ENCODE data around the gene STKLD1. TPM values are rescaled to one million over a fixed set of nuclear protein-coding genes. Genes with fewer than 3 reads are reported as not detected.

The STKLD1 gene
- total RNA-seq, 1 donor from 2014 or later = not detected

GRCh38 chr9:133335924-133336811 lies 40.0 kb upstream of the STKLD1 start, which contains the start of gene SURF6:
Gene SURF6, minus strand, starts transcription at chr9:133336188. Its CDS starts 56 bp downstream, at chr9:133336132.
- Histone ChIP-seq H3K4me1 (peaks cover 11 to 19% of the 10 kb centered on the region in 2 donors), H3K27me3 (no peaks in the 10 kb centered on the region), H3K9me3 (no peaks in the 10 kb centered on the region), H3K36me3 (peaks cover 38 to 56% of the 10 kb centered on the region in 2 donors), H3K27ac (peak within 1 kb of the TSS; percentile 50 to 57), H3K4me3 (peak within 1 kb of the TSS; percentile 80 to 91)
- intact Hi-C loops (cut with DNase I) = loop anchor here (1.0 to 5.0 kb wide), 5 partner anchors 12 to 689 kb away; partner anchors contain the start of genes BRD3OS, GTF3C5, MED22 and RPL7A
- peak; percentile 46 to 93 for DNase-seq (ENCODE audit: low spot score in 2 of 2)
- TF ChIP-seq, protein P1, sequence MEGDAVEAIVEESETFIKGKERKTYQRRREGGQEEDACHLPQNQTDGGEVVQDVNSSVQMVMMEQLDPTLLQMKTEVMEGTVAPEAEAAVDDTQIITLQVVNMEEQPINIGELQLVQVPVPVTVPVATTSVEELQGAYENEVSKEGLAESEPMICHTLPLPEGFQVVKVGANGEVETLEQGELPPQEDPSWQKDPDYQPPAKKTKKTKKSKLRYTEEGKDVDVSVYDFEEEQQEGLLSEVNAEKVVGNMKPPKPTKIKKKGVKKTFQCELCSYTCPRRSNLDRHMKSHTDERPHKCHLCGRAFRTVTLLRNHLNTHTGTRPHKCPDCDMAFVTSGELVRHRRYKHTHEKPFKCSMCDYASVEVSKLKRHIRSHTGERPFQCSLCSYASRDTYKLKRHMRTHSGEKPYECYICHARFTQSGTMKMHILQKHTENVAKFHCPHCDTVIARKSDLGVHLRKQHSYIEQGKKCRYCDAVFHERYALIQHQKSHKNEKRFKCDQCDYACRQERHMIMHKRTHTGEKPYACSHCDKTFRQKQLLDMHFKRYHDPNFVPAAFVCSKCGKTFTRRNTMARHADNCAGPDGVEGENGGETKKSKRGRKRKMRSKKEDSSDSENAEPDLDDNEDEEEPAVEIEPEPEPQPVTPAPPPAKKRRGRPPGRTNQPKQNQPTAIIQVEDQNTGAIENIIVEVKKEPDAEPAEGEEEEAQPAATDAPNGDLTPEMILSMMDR (IDR thresholded peaks at IDR 0.05) = no peak

DNA sequence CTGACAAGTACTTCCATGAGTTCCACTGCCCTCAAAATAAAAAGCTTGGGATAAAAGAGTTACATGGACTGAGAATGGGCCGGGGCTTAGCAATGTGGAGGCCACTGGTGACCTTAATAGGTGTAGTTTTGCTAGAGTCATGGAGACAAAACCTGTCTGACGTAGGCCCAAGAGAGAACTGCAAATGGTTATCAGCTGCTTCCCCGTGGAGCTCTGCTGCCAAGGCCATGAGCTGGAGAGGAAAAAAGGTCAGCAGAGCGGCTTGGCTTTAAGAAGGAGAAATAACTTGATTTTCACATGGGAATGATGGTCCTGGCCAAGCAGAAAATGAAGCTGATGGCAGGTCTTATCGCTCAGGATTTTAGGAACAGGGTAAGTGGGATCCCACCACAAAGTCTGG lies 36.5 kb upstream of the STKLD1 start:
- peaks cover 38 to 58% of the 10 kb centered on the region in 2 donors for H3K36me3 ChIP-seq
- no peak overlapping the region for H3K27ac ChIP-seq
- no peak overlapping the region for H3K4me3 ChIP-seq
- peaks cover 11 to 15% of the 10 kb centered on the region in 2 donors for H3K4me1 ChIP-seq
- TF ChIP-seq, protein P1 (IDR thresholded peaks at IDR 0.05) = no peak
- intact Hi-C loops (cut with DNase I) = loop anchor here (5.0 to 10.0 kb wide), 2 partner anchors 307 to 985 kb away; partner anchors contain the start of genes GTF3C5 and SETX
- no peaks in the 10 kb centered on the region for H3K27me3 ChIP-seq
- DNase-seq (ENCODE audit: low spot score in 2 of 2) = no peak
- no peaks in the 10 kb centered on the region for H3K9me3 ChIP-seq

- peak overlapping the region in 1 of 2 donors; percentile 9 for H3K27ac ChIP-seq
- intact Hi-C loops (cut with DNase I) = loop anchor here (10.0 kb wide), 1 partner anchor 985 kb away; the partner anchor contains the start of gene SETX
These were observed 35.9 kb upstream of the STKLD1 start for GRCh38 chr9:133340256-133340655.

DNA sequence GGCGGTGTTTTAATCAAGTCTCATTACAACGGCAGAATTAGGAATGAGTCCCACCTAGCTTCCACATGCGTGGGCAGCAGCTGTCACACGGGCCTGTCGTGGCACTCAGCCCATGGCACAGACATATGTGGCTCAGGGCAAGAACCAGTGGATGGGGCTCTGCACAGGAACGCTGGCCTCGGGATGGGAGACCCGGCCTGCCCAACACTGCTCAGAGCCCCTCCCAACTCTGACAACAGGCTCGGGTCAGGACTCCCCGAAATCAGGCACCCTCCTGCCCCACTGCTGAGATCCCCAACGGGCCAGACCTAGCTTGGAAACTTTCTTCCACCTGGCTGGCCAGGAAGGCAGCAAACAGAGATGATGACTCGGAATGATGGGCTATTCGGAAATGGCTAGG lies 35.2 kb upstream of the STKLD1 start:
- Histone ChIP-seq H3K4me1 (peaks cover 4 to 7% of the 10 kb centered on the region in 2 donors), H3K4me3 (peak overlapping the region in 1 of 2 donors; percentile 8), H3K27ac (peak overlapping the region in 1 of 2 donors; percentile 9), H3K9me3 (no peaks in the 10 kb centered on the region), H3K36me3 (peaks cover 40 to 66% of the 10 kb centered on the region in 2 donors), H3K27me3 (no peaks in the 10 kb centered on the region)
- no peak for DNase-seq (ENCODE audit: low spot score in 2 of 2)
- intact Hi-C loops (cut with DNase I) = loop anchor here (10.0 kb wide), 1 partner anchor 986 kb away; the partner anchor contains the start of gene SETX
- TF ChIP-seq, protein P1 (IDR thresholded peaks at IDR 0.05) = no peak

More at GRCh38 chr9:133340256-133340655, 35.9 kb upstream of the STKLD1 start:
- H3K4me3 ChIP-seq = no peak overlapping the region
- no peaks in the 10 kb centered on the region for H3K9me3 ChIP-seq
- TF ChIP-seq, protein P1 (IDR thresholded peaks at IDR 0.05) = no peak
- no peak for DNase-seq (ENCODE audit: low spot score in 2 of 2)
- H3K36me3 ChIP-seq = peaks cover 40 to 64% of the 10 kb centered on the region in 2 donors
- no peaks in the 10 kb centered on the region for H3K27me3 ChIP-seq
- peaks cover 5 to 9% of the 10 kb centered on the region in 2 donors for H3K4me1 ChIP-seq

DNA sequence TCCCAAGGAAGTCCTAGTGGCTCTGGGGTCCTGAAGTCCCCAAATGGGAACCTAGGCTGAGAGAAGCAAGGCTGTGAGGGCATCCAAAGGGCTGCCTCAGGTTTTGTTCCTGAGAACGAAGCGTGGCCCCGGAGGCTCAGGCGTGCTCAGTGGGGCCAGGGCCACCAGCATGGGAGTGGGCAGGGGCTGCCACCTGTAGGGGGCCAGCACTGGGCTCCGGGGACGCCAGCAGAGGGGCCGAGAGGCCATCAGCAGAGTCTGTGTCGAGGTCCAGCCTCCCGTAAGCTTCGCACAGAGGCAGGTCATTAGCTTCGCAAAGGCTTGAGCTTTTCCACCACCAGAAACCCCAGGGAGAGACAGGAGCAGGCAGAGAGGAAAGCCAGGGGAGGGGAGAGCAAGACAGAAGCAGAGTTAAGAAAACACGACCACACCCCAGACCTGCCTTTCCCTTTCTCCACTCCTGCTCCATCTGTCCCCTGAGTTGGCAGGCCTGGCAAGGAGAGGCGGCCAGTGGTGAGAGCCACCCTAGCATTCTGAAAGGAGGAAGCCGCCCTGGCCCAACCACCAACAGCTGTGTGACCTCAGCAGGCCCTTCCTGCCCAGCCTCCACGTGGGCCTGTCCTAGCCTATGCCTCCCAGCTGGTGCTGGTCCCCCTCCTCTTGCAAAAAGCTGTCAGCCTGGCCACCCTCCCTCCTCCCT lies 34.6 kb upstream of the STKLD1 start:
- Histone ChIP-seq H3K36me3 (peaks cover 40 to 66% of the 10 kb centered on the region in 2 donors), H3K27ac (no peak overlapping the region), H3K9me3 (no peaks in the 10 kb centered on the region), H3K4me3 (peak overlapping the region in 1 of 2 donors; percentile 8), H3K4me1 (peaks cover 7 to 9% of the 10 kb centered on the region in 2 donors), H3K27me3 (no peaks in the 10 kb centered on the region)
- intact Hi-C loops (cut with DNase I) = loop anchor here (10.0 kb wide), 1 partner anchor 987 kb away; the partner anchor contains the start of gene SETX
- peak; percentile 47 to 78 for DNase-seq (ENCODE audit: low spot score in 2 of 2)
- TF ChIP-seq, protein P1 (IDR thresholded peaks at IDR 0.05) = no peak
